Ishikawa (cell line): ENCODE measurements around the gene ATXN7.
A peak's percentile ranks its signal among the peaks of the same experiment; 100 is the strongest.

ENCODE experiments used
- CREB1 ChIP-seq: IDR thresholded peaks from 2 replicates; pipeline ENCODE4 v1.6.1; 2012; ENCODE audit warnings: low read depth
- EP300 ChIP-seq: IDR thresholded peaks from 2 replicates; pipeline ENCODE4 v1.6.1; 2012; ENCODE audit warnings: borderline replicate concordance
- FOXM1 ChIP-seq: IDR thresholded peaks from 2 replicates; pipeline ENCODE4 v1.6.1; 2012; ENCODE audit warnings: low read depth, borderline replicate concordance
- RAD21 ChIP-seq: IDR thresholded peaks from 2 replicates; pipeline ENCODE4 v1.6.1; 2012; ENCODE audit warnings: low read depth
- REST ChIP-seq: IDR thresholded peaks from 2 replicates; pipeline ENCODE4 v1.6.1; 2012; ENCODE audit warnings: low read depth, mild to moderate bottlenecking
- TAF1 ChIP-seq: IDR thresholded peaks from 2 replicates; pipeline ENCODE4 v1.6.1; 2012; ENCODE audit warnings: low read depth, mild to moderate bottlenecking
- YY1 ChIP-seq: IDR thresholded peaks from 2 replicates; pipeline ENCODE4 v1.6.1; 2012; ENCODE audit warnings: low read depth

GRCh38 chr3:64030741-64031140 is 167.1 kb downstream of the ATXN7 start:
- 0 out of 2 replicates have a peak, but pooled peaks have one; percentile 41 for TF ChIP-seq YY1
- no peak for TF ChIP-seq TAF1
- peak; percentile 99 for TF ChIP-seq RAD21
- TF ChIP-seq CREB1, result no peak
- TF ChIP-seq REST, result no peak
- 0 out of 2 replicates have a peak, but pooled peaks have one; percentile 22 for TF ChIP-seq EP300
- TF ChIP-seq FOXM1, result no peak
